Measurements from ENCODE around the gene CASS4.

- TF ChIP-seq POLR2A (IDR thresholded peaks at IDR 0.05; ENCODE audit: borderline replicate concordance, extremely low read depth, insufficient read depth, insufficient read length): no peak
- TF ChIP-seq MAX (IDR thresholded peaks at IDR 0.05): no peak
- no peak for TF ChIP-seq CTCF (IDR thresholded peaks at IDR 0.05 in 2 of 3, conservative IDR thresholded peaks at IDR 0.05 in 1 of 3; ENCODE audit: borderline replicate concordance in 1 of 3, insufficient read depth in 1 of 3, low read depth in 2 of 3, low read length in 2 of 3)
- no peak for TF ChIP-seq SIN3A (IDR thresholded peaks at IDR 0.05; ENCODE audit: low read depth)
- no peak for TF ChIP-seq EGR1 (IDR thresholded peaks at IDR 0.05; ENCODE audit: low read depth)
- no peak for TF ChIP-seq POLR2AphosphoS5 (IDR thresholded peaks at IDR 0.05; ENCODE audit: low read depth, low read length)
- TF ChIP-seq ZNF274 (IDR thresholded peaks at IDR 0.05; ENCODE audit: low read depth, low read length): no peak
- TF ChIP-seq SRF (IDR thresholded peaks at IDR 0.05; ENCODE audit: low read depth): no peak
- TF ChIP-seq ZBTB33 (IDR thresholded peaks at IDR 0.05; ENCODE audit: extremely low read depth, insufficient replicate concordance, low read length): no peak
- TF ChIP-seq CBX3 (IDR thresholded peaks at IDR 0.05; ENCODE audit: low read depth): no peak
- TF ChIP-seq EZH2 (IDR thresholded peaks at IDR 0.05): no peak
- no peak for TF ChIP-seq REST (IDR thresholded peaks at IDR 0.05; ENCODE audit: low read depth)
- TF ChIP-seq EZH2phosphoT487 (IDR thresholded peaks at IDR 0.05; ENCODE audit: borderline replicate concordance): no peak
- no peak for TF ChIP-seq RAD21 (IDR thresholded peaks at IDR 0.05; ENCODE audit: low read depth)
Observed at GRCh38 chr20:56395166-56395565, 16.9 kb upstream of the CASS4 start.

Data from HCT116 (cell line).